Mammary microvascular endothelial cell (primary cell): Measurements from ENCODE around the gene GINS3. TPM values are rescaled to one million over a fixed set of nuclear protein-coding genes. Genes with fewer than 3 reads are reported as not detected.

Experiments
- total RNA-seq: library from RNA; depleted of rRNA; stranded (reverse); fragments of >200 nt; gene quantifications from 2 replicates; pipeline ENCODE4 v1.2.3, GENCODE V29; 2015

The GINS3 gene
- 13.9 and 17.9 TPM in 2 replicates for total RNA-seq

GRCh38 chr16:58392215-58393137 lies at the start of gene GINS3:
Gene GINS3 (plus strand): TSS chr16:58392471. CDS start chr16:58392602, 131 bp downstream.

Other genes with a start within 250 kb of the GINS3 start
- 32.1 and 34.1 TPM in 2 replicates for gene CSNK2A2, start 194.4 kb upstream of the GINS3 start, total RNA-seq
- not detected in 2 replicates for gene PRSS54, start 97.4 kb upstream of the GINS3 start, total RNA-seq
- 29.7 and 30.4 TPM in 2 replicates for gene NDRG4, start 107.7 kb downstream of the GINS3 start, total RNA-seq
- 7.3 and 7.5 TPM in 2 replicates for gene SETD6, start 123.0 kb downstream of the GINS3 start, total RNA-seq
- 78.2 and 82.1 TPM in 2 replicates for gene CNOT1, start 237.4 kb downstream of the GINS3 start, total RNA-seq